Lung (tissue), 12 donors: ENCODE results near the gene CARD11. TPM values are rescaled to one million over a fixed set of nuclear protein-coding genes. Genes with fewer than 3 reads are reported as not detected.

ENCODE experiments used
- ATAC-seq: fragments of 200-7000 bp; cut with Tn5 transposase; one replicate; pipeline ENCODE4 v1.9.1; 2020; ENCODE audit warnings: moderate number of reproducible peaks; ENCODE audit not compliant: insufficient read depth, low FRiP score
- DNase-seq, 3 donors: peaks; one replicate each; pipeline ENCODE4 v3.0.0-alpha.2; 2013 to 2017
- H3K27ac ChIP-seq, 2 donors: one replicate each; pipeline ENCODE4 v1.5.1; 2013; ENCODE audit warnings: mild to moderate bottlenecking in 2 of 2, moderate library complexity in 2 of 2, control low read depth in 1 of 2, inconsistent platforms in 1 of 2, low read depth in 1 of 2, low read length in 1 of 2
- H3K27me3 ChIP-seq, 3 donors: one replicate each; pipeline ENCODE4 v1.5.1; 2013; ENCODE audit warnings: low read length in 2 of 3; ENCODE audit not compliant: control insufficient read depth in 3 of 3, insufficient read depth in 3 of 3
- H3K36me3 ChIP-seq, 4 donors: one replicate each; pipeline ENCODE4 v1.5.1; 2013; ENCODE audit warnings: low read length in 4 of 4, mild to moderate bottlenecking in 1 of 4, moderate library complexity in 1 of 4; ENCODE audit not compliant: control insufficient read depth in 4 of 4, insufficient read depth in 4 of 4
- H3K4me1 ChIP-seq, 5 donors: one replicate each; pipeline ENCODE4 v1.5.1; 2013; ENCODE audit warnings: low read length in 5 of 5, mild to moderate bottlenecking in 2 of 5, moderate library complexity in 1 of 5; ENCODE audit not compliant: control insufficient read depth in 5 of 5, insufficient read depth in 5 of 5
- H3K4me3 ChIP-seq: one replicate; pipeline ENCODE4 v1.5.1; 2013; ENCODE audit warnings: mild to moderate bottlenecking, control low read depth, moderate library complexity
- H3K9ac ChIP-seq, 2 donors: one replicate each; pipeline ENCODE4 v1.5.1; 2013; ENCODE audit warnings: low read length in 2 of 2, control low read depth in 1 of 2; ENCODE audit not compliant: insufficient read depth in 1 of 2
- H3K9me3 ChIP-seq, 4 donors: one replicate each; pipeline ENCODE4 v1.5.1; 2013; ENCODE audit warnings: low read length in 3 of 4, mild to moderate bottlenecking in 1 of 4, moderate library complexity in 1 of 4; ENCODE audit not compliant: control insufficient read depth in 4 of 4, insufficient read depth in 3 of 4
- WGBS, 2 donors: extraction: QIAGEN DNeasy Blood & Tissue Kit; methylation state at CpG; one replicate each; pipeline ENCODE4 v1.1.7; 2013; 5-methylcytosine and 5-hydroxymethylcytosine counted together
- polyA plus RNA-seq, 2 donors: library from polyadenylated mRNA; stranded (reverse); fragments of 200-250 nt; gene quantifications; one replicate each; pipeline ENCODE4 v1.2.1, GENCODE V29; 2013
- total RNA-seq, 2 donors: library from RNA; depleted of rRNA in 1 of 2; stranded (reverse); fragments of >200 nt in 1 of 2; gene quantifications; one replicate each; pipeline ENCODE4 v1.2.1, GENCODE V29; 2014 to 2021
- TF ChIP-seq, protein P1 (sequence below): IDR thresholded peaks from 2 replicates; pipeline ENCODE4 v1.5.1; 2012; ENCODE audit warnings: mild to moderate bottlenecking; ENCODE audit errors: control extremely low read depth, extremely low read depth
- donor health status: control.
- donor health status: control.
- donor health status: Bipolar disorder and iron deficiency.
- donor health status: healthy.
- donor health status: DM: yes; HTN: yes; CAD: no.

The CARD11 gene
- total and polyA plus RNA-seq, 4 donors: 1.5 to 4.3 (median 3.7) TPM

DNA sequence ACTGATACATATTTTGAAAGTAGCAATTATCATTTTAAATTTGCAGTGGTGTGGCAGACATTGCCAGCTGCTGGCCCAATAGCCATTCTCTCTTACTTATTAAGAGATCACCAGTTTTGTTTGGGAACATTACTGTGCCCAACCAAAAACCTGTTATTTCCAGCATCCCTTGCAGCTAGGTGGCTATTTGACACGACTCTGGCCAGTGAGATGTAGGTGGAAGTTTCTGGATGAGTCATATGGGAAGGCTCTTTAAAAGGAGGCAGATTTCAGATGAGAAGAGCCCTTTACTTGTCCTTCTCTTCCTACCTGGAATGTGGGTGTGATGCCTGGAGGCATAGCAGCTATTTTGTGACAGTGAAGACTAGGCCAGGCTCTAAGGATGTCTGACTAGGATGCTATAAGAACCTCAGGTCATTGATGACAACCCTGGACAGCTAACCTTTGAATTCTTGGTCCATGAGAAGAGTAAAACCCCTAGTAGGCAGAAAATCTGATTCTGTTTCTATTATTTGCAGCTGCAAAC, 77.9 kb downstream of the CARD11 start:
- no peak for ATAC-seq
- Histone ChIP-seq H3K9ac (no peak overlapping the region), H3K27ac (no peak overlapping the region), H3K4me3 (no peak overlapping the region), H3K36me3 (no peaks in the 10 kb centered on the region), H3K27me3 (no peaks in the 10 kb centered on the region), H3K4me1 (no peaks in the 10 kb centered on the region), H3K9me3 (peaks cover 0 to 14% (median 7%) of the 10 kb centered on the region in 4 donors)
- DNase-seq: no peak
- 79 to 90% methylated on average over 1 of the region's 1 CpG for WGBS, 2 donors
- TF ChIP-seq, protein P1, sequence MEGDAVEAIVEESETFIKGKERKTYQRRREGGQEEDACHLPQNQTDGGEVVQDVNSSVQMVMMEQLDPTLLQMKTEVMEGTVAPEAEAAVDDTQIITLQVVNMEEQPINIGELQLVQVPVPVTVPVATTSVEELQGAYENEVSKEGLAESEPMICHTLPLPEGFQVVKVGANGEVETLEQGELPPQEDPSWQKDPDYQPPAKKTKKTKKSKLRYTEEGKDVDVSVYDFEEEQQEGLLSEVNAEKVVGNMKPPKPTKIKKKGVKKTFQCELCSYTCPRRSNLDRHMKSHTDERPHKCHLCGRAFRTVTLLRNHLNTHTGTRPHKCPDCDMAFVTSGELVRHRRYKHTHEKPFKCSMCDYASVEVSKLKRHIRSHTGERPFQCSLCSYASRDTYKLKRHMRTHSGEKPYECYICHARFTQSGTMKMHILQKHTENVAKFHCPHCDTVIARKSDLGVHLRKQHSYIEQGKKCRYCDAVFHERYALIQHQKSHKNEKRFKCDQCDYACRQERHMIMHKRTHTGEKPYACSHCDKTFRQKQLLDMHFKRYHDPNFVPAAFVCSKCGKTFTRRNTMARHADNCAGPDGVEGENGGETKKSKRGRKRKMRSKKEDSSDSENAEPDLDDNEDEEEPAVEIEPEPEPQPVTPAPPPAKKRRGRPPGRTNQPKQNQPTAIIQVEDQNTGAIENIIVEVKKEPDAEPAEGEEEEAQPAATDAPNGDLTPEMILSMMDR: no peak

DNA sequence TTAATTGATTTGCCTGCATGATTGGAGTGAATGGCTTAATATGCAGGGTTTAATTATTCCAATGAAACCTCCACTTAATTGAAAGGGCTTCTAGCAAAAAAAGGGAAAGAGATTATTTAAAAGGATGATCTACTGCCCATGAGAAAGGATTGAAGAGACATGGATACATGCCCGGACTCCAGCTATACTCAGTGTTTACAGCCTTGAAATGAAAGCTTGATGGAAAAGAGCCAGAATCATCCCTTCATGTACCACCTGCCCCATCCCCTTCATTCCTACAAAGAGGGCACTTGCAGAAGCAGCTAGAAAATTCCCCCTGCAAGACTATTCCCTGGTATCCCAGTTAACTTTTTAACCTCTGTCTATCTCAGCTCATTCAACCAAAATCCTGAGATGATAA, 78.4 kb downstream of the CARD11 start:
- Histone ChIP-seq H3K4me3 (no peak overlapping the region), H3K36me3 (no peaks in the 10 kb centered on the region), H3K27me3 (no peaks in the 10 kb centered on the region), H3K4me1 (no peaks in the 10 kb centered on the region), H3K9ac (no peak overlapping the region), H3K27ac (no peak overlapping the region), H3K9me3 (peaks cover 0 to 14% (median 7%) of the 10 kb centered on the region in 4 donors)
- ATAC-seq (no peak), DNase-seq (no peak)
- WGBS, 2 donors: 84 to 85% methylated on average over 1 of the region's 1 CpG
- TF ChIP-seq, protein P1: no peak

DNA sequence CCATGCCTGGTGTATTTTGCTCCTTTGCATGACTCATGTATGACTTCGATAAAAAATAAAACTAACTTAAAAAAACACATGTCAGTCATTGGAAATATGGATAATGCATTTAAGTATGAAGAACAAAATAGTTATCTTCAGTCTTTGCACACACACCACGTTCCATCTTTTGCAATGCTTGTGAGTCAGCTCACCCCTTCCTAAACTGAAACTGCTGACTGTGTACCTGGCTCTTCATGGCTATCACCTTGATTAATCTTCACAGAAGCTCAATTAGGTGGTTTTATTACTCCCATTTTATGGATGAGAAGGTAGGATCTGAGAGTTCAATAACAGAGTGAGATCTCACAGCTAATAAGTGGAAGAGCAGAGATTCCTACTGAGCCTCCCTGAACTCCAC, 79.5 kb downstream of the CARD11 start:
- H3K4me1 ChIP-seq: no peaks in the 10 kb centered on the region
- H3K9me3 ChIP-seq: peaks cover 0 to 14% (median 7%) of the 10 kb centered on the region in 4 donors
- no peak for ATAC-seq
- TF ChIP-seq, protein P1: no peak
- 84 to 93% methylated on average over 2 of the region's 2 CpGs for WGBS, 2 donors
- DNase-seq: no peak
- no peak overlapping the region for H3K4me3 ChIP-seq
- no peaks in the 10 kb centered on the region for H3K27me3 ChIP-seq
- no peak overlapping the region for H3K9ac ChIP-seq
- no peak overlapping the region for H3K27ac ChIP-seq
- no peaks in the 10 kb centered on the region for H3K36me3 ChIP-seq

DNA sequence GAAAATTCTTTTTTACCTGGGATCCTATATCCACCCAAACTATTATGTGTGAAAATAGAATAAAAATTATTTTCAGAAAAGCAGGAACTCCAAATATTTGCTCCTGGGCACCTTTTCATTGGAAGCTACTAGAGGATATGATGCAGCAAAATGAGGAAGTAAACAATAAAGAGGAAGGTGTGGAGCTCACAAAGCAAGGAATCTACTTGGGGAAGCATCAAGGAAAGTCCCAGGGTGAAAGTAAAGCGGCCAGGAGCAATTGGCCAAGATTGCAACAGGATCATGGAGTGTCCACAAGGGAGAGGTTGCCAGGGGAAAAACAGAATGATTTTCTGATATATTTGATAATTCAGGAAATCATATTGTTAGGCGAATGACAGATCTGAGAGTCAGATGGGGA, 80.8 kb downstream of the CARD11 start:
- H3K9ac ChIP-seq: no peak overlapping the region
- DNase-seq (no peak), ATAC-seq (no peak)
- WGBS, 2 donors: 58 to 61% methylated on average over 2 of the region's 2 CpGs
- no peak overlapping the region for H3K4me3 ChIP-seq
- H3K36me3 ChIP-seq: no peaks in the 10 kb centered on the region
- TF ChIP-seq, protein P1: no peak
- H3K27me3 ChIP-seq: no peaks in the 10 kb centered on the region
- no peaks in the 10 kb centered on the region for H3K4me1 ChIP-seq
- no peak overlapping the region for H3K27ac ChIP-seq
- peaks cover 0 to 12% (median 7%) of the 10 kb centered on the region in 4 donors for H3K9me3 ChIP-seq
